ENCODE data around the gene SLC6A13.
A peak's percentile ranks its signal among the peaks of the same experiment; 100 is the strongest.

The SLC6A13 gene

DNA sequence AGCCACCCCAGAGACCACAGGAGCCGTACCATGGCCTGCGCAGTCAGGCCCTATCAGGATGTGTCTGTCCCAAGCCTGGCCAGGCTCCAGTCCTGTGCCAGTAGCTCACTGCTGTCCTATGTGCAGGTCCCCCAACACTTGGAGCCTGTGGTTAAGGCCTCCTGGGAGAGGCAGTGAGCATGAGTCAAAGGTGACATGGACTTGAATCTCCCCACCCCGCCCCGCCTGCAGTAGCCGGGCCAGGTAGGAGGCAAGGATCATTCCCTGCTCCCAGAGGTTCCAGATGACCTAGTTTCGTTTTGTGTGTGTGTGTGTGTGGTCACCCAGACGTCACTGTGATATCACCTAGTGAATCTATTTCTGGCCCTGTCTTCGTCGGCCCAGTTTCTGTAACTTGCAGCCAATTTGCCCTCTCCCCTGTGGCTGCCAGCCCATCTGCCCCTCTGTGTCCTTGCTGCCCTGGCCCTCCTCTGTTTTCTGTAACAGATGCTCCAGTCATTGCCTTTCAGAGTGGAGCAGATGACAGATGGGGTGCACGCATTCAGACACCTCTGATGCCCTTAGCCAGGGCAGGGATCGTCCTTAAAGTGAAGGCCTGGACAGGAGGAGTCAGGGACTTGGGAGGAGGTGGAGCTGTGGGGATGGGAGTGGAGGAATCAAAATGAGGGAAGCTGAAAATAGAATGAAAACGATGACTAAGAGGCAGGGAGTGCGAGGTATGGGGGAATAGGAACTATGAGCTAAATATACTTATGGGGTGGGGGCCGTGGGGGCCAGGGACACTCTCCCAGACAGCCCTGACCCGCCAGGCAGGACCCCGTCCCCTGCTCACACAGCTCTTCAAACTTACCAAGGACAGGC lies 86.1 kb downstream of the SLC6A13 start:
- DNase-seq: peak; percentile 40

DNA sequence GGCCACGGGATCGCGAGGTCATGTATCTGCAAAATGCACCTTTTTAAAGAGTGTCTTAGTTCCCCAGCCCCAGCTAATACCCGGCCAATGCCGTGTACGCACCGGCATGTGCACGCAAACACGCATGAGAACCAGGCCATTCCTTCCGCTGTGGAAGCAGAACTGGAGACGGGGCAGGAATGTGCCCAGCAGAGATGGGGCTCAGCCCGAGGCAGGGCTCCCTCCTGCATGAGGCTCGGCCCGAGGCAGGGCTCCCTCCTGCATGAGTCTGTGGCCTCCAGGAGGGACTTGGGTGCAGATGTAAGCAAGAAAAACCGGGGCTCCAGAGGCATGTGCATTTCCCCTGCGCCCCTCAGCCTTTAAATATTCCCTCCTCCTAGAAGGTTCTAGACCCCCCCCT lies 86.9 kb downstream of the SLC6A13 start:
- no peak for DNase-seq

DNA sequence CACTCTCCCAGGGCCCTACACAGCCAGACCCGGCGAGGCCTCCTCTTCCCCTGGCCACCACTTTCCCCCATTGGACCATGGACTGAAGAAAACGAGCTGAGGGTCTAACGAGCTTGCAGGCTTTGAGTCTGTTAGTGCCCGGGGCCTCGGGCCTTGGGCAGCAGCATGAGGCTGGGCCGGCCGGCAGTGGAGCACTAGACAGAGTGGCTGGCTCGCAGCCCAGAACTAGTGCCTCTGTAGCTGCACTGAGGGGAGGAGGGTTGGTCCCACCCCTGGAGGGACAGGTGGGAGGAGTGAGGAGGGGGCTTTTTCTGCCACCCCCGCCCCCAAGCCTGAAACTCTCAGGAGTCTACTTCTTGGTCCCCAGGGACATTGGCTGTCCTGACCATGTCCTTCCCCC lies 87.4 kb downstream of the SLC6A13 start:
- no peak for DNase-seq

DNA sequence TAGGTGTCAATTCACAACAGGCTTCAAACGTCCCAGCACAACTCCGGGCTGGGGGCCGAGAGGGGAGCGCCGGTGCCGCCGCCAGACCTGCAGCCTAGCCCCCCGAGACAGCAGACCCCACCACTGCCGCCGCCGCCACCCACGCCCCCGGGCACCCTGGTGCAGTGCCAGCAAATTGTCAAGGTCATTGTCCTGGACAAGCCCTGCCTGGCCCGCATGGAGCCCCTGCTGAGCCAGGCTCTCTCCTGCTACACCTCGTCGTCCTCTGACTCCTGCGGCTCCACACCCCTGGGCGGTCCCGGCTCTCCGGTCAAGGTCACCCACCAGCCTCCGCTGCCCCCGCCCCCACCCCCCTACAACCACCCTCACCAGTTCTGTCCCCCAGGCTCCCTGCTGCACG lies 88.0 kb downstream of the SLC6A13 start:
- DNase-seq: no peak

DNA sequence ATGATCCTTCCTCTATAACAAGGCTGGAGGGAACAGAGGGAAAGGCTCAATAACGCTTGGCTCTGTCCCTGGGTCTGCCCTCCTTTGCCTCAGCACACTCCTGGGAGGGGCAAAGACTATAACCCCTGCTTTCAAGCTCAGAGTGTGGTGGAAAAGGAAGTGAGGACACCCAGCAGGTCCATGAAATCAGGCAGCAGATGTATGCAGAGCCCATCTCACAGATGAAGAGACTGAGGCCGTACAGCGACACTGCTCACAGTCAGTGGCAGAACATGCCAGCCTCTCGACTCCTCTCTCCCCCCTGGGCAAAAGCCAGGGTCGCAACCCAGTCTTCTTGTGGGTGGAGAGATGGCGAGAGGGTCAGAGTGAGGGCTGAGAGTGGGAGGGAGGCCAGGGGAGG lies 88.5 kb downstream of the SLC6A13 start:
- no peak for DNase-seq

DNA sequence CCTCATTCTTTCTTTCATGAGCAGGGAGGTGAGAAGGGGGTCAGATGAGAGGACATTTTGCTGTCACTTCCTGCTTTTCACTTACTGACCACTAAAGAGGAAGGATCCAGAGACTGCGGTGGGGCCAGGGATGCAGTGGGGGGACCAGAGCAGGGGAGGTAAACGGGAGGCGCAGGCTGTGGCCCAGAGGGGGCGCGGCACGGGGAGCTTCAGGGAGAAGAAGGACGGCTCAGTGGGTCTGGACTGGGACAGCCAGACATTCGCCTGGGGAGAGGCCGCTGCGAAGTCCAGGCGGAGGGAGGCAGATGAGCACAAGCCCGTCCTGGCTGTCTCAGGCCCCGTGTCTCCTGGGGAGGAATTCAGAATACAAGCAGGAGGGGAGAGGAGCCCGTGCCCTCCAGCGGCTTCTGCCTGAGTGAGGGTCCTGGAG lies 89.9 kb downstream of the SLC6A13 start:
- DNase-seq: no peak

DNA sequence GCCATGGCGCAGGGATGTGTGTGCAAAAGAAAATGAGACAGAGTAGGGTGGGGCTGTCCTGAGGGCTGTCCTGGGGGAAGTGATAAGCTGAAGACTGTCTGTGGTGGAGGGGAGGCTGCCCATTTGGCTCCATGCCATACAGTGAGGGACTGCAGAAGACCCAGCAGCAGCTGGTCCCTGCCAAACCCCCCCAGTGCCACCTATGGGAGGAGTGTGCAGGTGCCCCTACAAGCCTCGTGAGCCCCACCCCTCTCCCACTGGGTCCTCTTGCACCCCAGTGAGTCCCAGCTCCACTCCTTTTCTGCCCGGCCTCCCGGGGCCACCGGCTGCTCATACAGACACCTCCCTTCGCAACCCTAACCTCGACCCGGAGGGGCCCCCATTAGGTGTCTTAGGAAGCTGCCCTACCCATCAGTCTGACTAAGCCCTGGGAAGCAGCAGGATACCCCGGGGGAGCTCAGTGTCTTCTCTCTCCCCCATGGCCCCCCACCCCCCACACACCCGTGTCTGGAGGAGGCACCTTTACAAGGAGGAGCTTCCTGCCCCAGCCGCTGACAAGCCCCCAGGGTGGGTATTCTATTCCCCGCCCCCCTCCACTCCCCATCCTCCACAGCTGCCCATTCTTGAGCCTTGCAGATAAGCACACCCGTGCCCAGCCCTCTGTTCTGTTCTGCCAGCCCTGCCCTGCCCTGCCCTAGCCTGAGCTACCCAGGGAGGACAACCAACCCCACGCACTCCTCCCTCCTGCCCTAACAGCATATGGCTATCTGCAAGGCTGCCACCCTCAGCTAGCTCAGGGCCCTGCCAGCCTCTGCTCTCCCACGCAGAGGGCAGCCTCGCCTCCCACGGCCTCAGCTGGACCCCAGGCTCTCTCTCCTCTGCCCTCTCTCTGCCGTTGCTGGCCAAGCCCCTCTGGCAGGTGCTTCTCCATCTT lies 90.6 kb downstream of the SLC6A13 start:
- no peak for DNase-seq

DNA sequence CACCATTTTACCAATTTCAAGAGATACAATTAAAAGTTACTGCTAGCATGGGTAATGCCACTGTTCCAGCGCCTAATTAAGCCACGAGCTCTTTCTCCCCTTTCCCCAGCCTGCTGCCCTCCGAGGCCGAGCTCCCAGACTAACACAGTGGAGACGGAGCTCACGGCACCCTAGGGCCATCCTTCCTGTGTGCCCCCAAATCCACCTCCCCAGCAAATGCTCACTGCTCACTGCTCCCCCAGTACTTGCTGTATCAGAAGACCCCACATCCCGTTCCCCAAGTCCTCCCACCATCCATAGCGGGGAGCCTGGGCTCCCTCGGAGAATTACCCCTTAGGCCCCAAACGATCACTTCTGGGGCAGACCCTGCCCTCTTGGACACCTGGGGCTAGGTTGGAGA lies 91.4 kb downstream of the SLC6A13 start:
- no peak for DNase-seq
